H9 (cell line): ENCODE data around the gene IGF1R. TPM values are rescaled to one million over a fixed set of nuclear protein-coding genes. Genes with fewer than 3 reads are reported as not detected.

Source experiments
- DNase-seq: peaks from one replicate; pipeline ENCODE4 v3.0.0-alpha.2; 2017
- H2AFZ ChIP-seq: one replicate; pipeline ENCODE4 v1.6.1; 2013; ENCODE audit warnings: mild to moderate bottlenecking, low read length, control low read depth, moderate library complexity
- H2AK5ac ChIP-seq: 2 replicates; pipeline ENCODE4 v1.6.1; 2013; ENCODE audit warnings: low read length, control low read depth, mixed read lengths; ENCODE audit not compliant: insufficient read length
- H2BK120ac ChIP-seq: one replicate; pipeline ENCODE4 v1.6.1; 2013; ENCODE audit warnings: low read depth, mild to moderate bottlenecking, low read length, control low read depth, inconsistent platforms; ENCODE audit not compliant: poor library complexity, severe bottlenecking
- H2BK12ac ChIP-seq: 2 replicates; pipeline ENCODE4 v1.6.1; 2013; ENCODE audit warnings: low read length, control low read depth, mixed read lengths, low read depth; ENCODE audit not compliant: insufficient read length
- H2BK15ac ChIP-seq: 2 replicates; pipeline ENCODE4 v1.6.1; 2013; ENCODE audit warnings: low read depth, low read length, control low read depth
- H2BK20ac ChIP-seq: one replicate; pipeline ENCODE4 v1.6.1; 2013; ENCODE audit warnings: low read depth, mild to moderate bottlenecking, low read length, control low read depth, inconsistent platforms; ENCODE audit not compliant: poor library complexity, severe bottlenecking
- H2BK5ac ChIP-seq: 2 replicates; pipeline ENCODE4 v1.6.1; 2013; ENCODE audit warnings: low read length, control low read depth, mixed read lengths; ENCODE audit not compliant: insufficient read length
- H3K14ac ChIP-seq: 2 replicates; pipeline ENCODE4 v1.6.1; 2013; ENCODE audit warnings: low read length, control low read depth; ENCODE audit not compliant: insufficient read depth
- H3K18ac ChIP-seq: 2 replicates; pipeline ENCODE4 v1.6.1; 2013; ENCODE audit warnings: low read depth, mild to moderate bottlenecking, mixed read lengths, low read length, control low read depth; ENCODE audit not compliant: insufficient read length
- H3K23ac ChIP-seq: 2 replicates; pipeline ENCODE4 v1.6.1; 2013; ENCODE audit warnings: low read length, control low read depth, mixed read lengths, low read depth; ENCODE audit not compliant: insufficient read length
- H3K23me2 ChIP-seq: 2 replicates; pipeline ENCODE4 v1.6.1; 2013; ENCODE audit warnings: low read depth, mild to moderate bottlenecking, mixed read lengths, low read length, control low read depth; ENCODE audit not compliant: insufficient read length, poor library complexity, severe bottlenecking
- H3K27ac ChIP-seq: 2 replicates; pipeline ENCODE4 v1.5.1; 2013; ENCODE audit warnings: low read length, control low read depth, mixed read lengths, low read depth; ENCODE audit not compliant: insufficient read length
- H3K27me3 ChIP-seq: 2 replicates; pipeline ENCODE4 v1.6.1; 2013; ENCODE audit warnings: low read length, control low read depth, inconsistent platforms; ENCODE audit not compliant: insufficient read depth
- H3K4ac ChIP-seq: 2 replicates; pipeline ENCODE4 v1.6.1; 2013; ENCODE audit warnings: low read depth, mild to moderate bottlenecking, control low read depth, inconsistent platforms, low read length, moderate library complexity
- H3K4me1 ChIP-seq: 2 replicates; pipeline ENCODE4 v1.6.1; 2013; ENCODE audit warnings: low read length, control low read depth, inconsistent platforms; ENCODE audit not compliant: insufficient read depth
- H3K4me2 ChIP-seq: 2 replicates; pipeline ENCODE4 v1.6.1; 2013; ENCODE audit warnings: low read length, control low read depth, mixed read lengths; ENCODE audit not compliant: insufficient read length, insufficient read depth
- H3K56ac ChIP-seq: 2 replicates; pipeline ENCODE4 v1.6.1; 2013; ENCODE audit warnings: low read depth, mild to moderate bottlenecking, mixed read lengths, low read length, control low read depth; ENCODE audit not compliant: insufficient read length
- H3K79me1 ChIP-seq: 2 replicates; pipeline ENCODE4 v1.6.1; 2013; ENCODE audit warnings: low read depth, mild to moderate bottlenecking, moderate library complexity, low read length, control low read depth, inconsistent platforms; ENCODE audit not compliant: insufficient read depth, poor library complexity, severe bottlenecking
- H3K79me2 ChIP-seq: 2 replicates; pipeline ENCODE4 v1.6.1; 2013; ENCODE audit warnings: low read length, control low read depth, inconsistent platforms; ENCODE audit not compliant: insufficient read depth
- H3K9ac ChIP-seq: 2 replicates; pipeline ENCODE4 v1.6.1; 2013; ENCODE audit warnings: low read length, control low read depth, mixed read lengths; ENCODE audit not compliant: insufficient read length; ENCODE audit errors: extremely low read depth
- H3K9me3 ChIP-seq: one replicate; pipeline ENCODE4 v1.6.1; 2013; ENCODE audit warnings: low read depth, low read length, inconsistent platforms; ENCODE audit not compliant: control insufficient read depth
- H3T11ph ChIP-seq: one replicate; pipeline ENCODE4 v1.6.1; 2013; ENCODE audit warnings: mild to moderate bottlenecking, low read length, control low read depth, inconsistent platforms
- H4K20me1 ChIP-seq: one replicate; pipeline ENCODE4 v1.6.1; 2013; ENCODE audit not compliant: control insufficient read depth, insufficient read length, insufficient read depth
- H4K5ac ChIP-seq: 2 replicates; pipeline ENCODE4 v1.6.1; 2013; ENCODE audit warnings: low read depth, mild to moderate bottlenecking, mixed read lengths, low read length, control low read depth; ENCODE audit not compliant: insufficient read length
- H4K8ac ChIP-seq: replicated peaks from 2 replicates; pipeline ENCODE4 v1.6.1; 2013; ENCODE audit warnings: low read length, control low read depth, mixed read lengths, low read depth; ENCODE audit not compliant: insufficient read length
- H4K91ac ChIP-seq: 2 replicates; pipeline ENCODE4 v1.6.1; 2013; ENCODE audit warnings: low read depth, mild to moderate bottlenecking, moderate library complexity, mixed read lengths, low read length, control low read depth; ENCODE audit not compliant: insufficient read length
- H3K27ac Mint-ChIP-seq, 3 experiments: 2 replicates in 2 of 3; 3 replicates in 1 of 3; pipeline ENCODE4 v1.8.0; 2020 to 2021; ENCODE audit warnings: mixed read lengths in 3 of 3, mild to moderate bottlenecking in 1 of 3, moderate library complexity in 1 of 3
- H3K27me3 Mint-ChIP-seq: 2 replicates; pipeline ENCODE4 v1.8.0; 2021; ENCODE audit warnings: low read depth, mild to moderate bottlenecking, moderate library complexity, mixed read lengths
- H3K36me3 Mint-ChIP-seq, 3 experiments: 2 replicates in 2 of 3; 3 replicates in 1 of 3; pipeline ENCODE4 v1.8.0; 2020 to 2021; ENCODE audit warnings: low read depth in 3 of 3, mixed read lengths in 3 of 3; ENCODE audit not compliant: insufficient read depth in 1 of 3
- H3K4me1 Mint-ChIP-seq, 2 experiments: 2 replicates each; pipeline ENCODE4 v1.8.0; 2020; ENCODE audit warnings: mixed read lengths in 2 of 2
- H3K4me3 Mint-ChIP-seq, 2 experiments: 2 replicates in 1 of 2; 3 replicates in 1 of 2; pipeline ENCODE4 v1.8.0; 2020 to 2021; ENCODE audit warnings: mild to moderate bottlenecking in 2 of 2, mixed read lengths in 2 of 2, moderate library complexity in 1 of 2
- H3K9me3 Mint-ChIP-seq, 2 experiments: 2 replicates in 1 of 2; 3 replicates in 1 of 2; pipeline ENCODE4 v1.8.0; 2020; ENCODE audit warnings: mild to moderate bottlenecking in 2 of 2, mixed read lengths in 2 of 2, moderate library complexity in 1 of 2
- WGBS: extraction: QIAGEN DNeasy Blood & Tissue Kit; methylation state at CpG from one replicate; pipeline ENCODE4 v1.1.7; 2013; ENCODE audit warnings: missing lambda C conversion rate, low lambda C conversion rate, mixed read lengths; ENCODE audit not compliant: insufficient read length; ENCODE audit errors: extremely low coverage; 5-methylcytosine and 5-hydroxymethylcytosine counted together
- total RNA-seq: library from RNA; stranded (reverse); gene quantifications from 2 replicates; pipeline ENCODE4 v1.2.1, GENCODE V29; 2021
- TF ChIP-seq, protein P1 (sequence below): fragments of 200-600 bp; sonication (generic); conservative IDR thresholded peaks from 3 replicates; pipeline ENCODE4 v1.8.0; 2021; ENCODE audit warnings: antibody characterized with exemption, mild to moderate bottlenecking

IGF1R gene
- total RNA-seq, 1 experiment from 2014 or later: 70.0 TPM

DNA sequence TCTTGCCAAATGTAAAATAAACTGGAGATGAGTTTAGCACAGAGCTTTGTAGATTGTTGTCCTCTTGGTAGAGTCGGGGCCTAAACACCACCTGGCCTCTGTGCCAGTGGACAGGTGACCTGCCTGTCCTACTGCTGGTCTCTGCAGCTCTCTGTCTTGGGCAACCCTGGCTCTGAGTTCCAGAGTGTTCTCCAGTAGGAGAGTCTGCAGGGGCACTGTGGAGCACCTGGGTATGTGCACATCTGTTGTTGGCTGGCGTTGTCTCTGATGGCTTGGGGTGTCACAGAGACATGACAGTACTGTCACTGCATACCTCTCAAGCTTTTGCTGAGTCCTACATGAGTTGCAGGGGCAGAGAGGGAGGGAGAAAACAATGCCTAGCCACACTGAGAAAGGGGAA is 112.6 kb downstream of the IGF1R start:
- H3K9me3 Mint-ChIP-seq: peaks cover 0 to 2% of the 10 kb centered on the region in 2 experiments; a peak in 1 of 5 replicates
- H3K27me3 Mint-ChIP-seq: no peaks in the 10 kb centered on the region

More for the DNA sequence above, 112.6 kb downstream of the IGF1R start:
- no peak overlapping the region for H3K4me3 Mint-ChIP-seq
- no peak overlapping the region for H3K9ac ChIP-seq
- H3K18ac ChIP-seq: no peak overlapping the region
- H3K27me3 ChIP-seq: no peaks in the 10 kb centered on the region
- H3K23ac ChIP-seq: no peak overlapping the region
- H3K79me2 ChIP-seq: peaks cover 46% of the 10 kb centered on the region; the same call in 1 of the 2 replicates
- H3K27ac ChIP-seq: no peak overlapping the region
- peaks cover 4% of the 10 kb centered on the region for H4K20me1 ChIP-seq
- peaks cover 40 to 49% of the 10 kb centered on the region in 2 experiments for H3K4me1 Mint-ChIP-seq
- no peak overlapping the region for H3T11ph ChIP-seq
- no peak overlapping the region for H3K4me2 ChIP-seq
- H2BK5ac ChIP-seq: no peak overlapping the region
- no peak overlapping the region for H2BK12ac ChIP-seq
- TF ChIP-seq, protein P1, sequence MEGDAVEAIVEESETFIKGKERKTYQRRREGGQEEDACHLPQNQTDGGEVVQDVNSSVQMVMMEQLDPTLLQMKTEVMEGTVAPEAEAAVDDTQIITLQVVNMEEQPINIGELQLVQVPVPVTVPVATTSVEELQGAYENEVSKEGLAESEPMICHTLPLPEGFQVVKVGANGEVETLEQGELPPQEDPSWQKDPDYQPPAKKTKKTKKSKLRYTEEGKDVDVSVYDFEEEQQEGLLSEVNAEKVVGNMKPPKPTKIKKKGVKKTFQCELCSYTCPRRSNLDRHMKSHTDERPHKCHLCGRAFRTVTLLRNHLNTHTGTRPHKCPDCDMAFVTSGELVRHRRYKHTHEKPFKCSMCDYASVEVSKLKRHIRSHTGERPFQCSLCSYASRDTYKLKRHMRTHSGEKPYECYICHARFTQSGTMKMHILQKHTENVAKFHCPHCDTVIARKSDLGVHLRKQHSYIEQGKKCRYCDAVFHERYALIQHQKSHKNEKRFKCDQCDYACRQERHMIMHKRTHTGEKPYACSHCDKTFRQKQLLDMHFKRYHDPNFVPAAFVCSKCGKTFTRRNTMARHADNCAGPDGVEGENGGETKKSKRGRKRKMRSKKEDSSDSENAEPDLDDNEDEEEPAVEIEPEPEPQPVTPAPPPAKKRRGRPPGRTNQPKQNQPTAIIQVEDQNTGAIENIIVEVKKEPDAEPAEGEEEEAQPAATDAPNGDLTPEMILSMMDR: no peak
- H3K9me3 ChIP-seq: no peaks in the 10 kb centered on the region
- H2BK120ac ChIP-seq: no peak overlapping the region
- H3K14ac ChIP-seq: no peak overlapping the region
- H2BK20ac ChIP-seq: no peak overlapping the region
- no CpG with 5 or more reads among the region's 2 CpGs for WGBS
- no peak for DNase-seq
- peak overlapping the region; percentile 30 for H4K91ac ChIP-seq
- H3K79me1 ChIP-seq: peaks cover 20% of the 10 kb centered on the region
- H4K5ac ChIP-seq: no peak overlapping the region
- H2AK5ac ChIP-seq: no peak overlapping the region
- H3K36me3 Mint-ChIP-seq: peaks cover 6 to 11% (median 8%) of the 10 kb centered on the region in 3 experiments; a peak in 6 of 7 replicates
- H2AFZ ChIP-seq: no peak overlapping the region
- H3K23me2 ChIP-seq: no peaks in the 10 kb centered on the region
- no peak overlapping the region for H2BK15ac ChIP-seq
- H3K4me1 ChIP-seq: peaks cover 4% of the 10 kb centered on the region; the same call in 1 of the 2 replicates
- H3K4ac ChIP-seq: no peak overlapping the region
- no peak overlapping the region for H3K56ac ChIP-seq
- H4K8ac ChIP-seq: no peak overlapping the region
- H3K27ac Mint-ChIP-seq: peak overlapping the region in 1 of 3 experiments; percentile 7; a peak in 2 of 7 replicates
